Measurements from ENCODE around the gene AGR2.

The AGR2 gene

DNA sequence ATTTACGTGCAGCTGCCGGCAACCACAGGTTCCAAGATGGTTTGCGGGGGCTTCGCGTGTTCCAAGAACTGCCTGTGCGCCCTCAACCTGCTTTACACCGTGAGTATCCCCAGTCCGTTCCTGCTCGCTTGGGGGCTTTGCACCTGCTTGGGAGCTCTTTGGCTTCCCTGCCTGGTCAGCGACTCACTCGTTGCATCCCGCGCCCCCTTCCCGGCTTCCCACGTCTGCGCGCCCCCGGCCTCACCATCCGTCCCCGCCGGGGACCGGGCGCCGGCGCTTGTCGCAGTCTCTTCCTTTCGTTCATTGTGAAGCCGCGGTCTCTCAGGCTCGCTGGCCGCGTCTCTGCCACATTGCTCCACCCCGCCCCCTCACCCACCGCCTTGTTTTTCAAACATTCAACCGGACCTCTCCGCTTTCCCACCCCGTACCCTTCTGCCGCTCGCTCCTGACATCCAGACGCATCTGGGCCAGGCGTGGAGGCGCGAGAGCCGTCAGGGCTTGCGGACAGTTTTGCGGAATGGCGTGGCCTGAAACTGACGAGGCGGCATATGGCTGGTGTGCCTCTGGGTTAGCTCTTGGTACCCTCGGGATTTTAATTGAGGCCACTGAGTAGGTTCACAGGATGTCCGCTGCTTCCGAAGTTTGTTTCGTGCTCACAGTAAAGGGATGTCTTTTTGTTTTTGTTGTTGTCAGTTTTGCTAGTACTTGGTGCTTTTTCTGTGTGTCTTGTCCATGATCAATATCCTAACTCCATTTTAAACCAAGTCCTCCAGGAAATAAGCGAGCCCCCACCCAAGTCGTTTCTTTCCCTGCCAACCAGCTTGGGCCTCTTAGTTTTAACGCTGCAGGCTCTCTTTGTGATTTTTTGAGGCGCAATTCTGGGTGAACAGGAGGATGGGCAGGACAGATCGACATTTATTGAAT, 50.6 kb downstream of the AGR2 start:
- TF ChIP-seq, protein P1, sequence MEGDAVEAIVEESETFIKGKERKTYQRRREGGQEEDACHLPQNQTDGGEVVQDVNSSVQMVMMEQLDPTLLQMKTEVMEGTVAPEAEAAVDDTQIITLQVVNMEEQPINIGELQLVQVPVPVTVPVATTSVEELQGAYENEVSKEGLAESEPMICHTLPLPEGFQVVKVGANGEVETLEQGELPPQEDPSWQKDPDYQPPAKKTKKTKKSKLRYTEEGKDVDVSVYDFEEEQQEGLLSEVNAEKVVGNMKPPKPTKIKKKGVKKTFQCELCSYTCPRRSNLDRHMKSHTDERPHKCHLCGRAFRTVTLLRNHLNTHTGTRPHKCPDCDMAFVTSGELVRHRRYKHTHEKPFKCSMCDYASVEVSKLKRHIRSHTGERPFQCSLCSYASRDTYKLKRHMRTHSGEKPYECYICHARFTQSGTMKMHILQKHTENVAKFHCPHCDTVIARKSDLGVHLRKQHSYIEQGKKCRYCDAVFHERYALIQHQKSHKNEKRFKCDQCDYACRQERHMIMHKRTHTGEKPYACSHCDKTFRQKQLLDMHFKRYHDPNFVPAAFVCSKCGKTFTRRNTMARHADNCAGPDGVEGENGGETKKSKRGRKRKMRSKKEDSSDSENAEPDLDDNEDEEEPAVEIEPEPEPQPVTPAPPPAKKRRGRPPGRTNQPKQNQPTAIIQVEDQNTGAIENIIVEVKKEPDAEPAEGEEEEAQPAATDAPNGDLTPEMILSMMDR (IDR thresholded peaks at IDR 0.05; ENCODE audit: low read depth, low read length) = no peak
- no peak for DNase-seq (ENCODE audit: extremely low read depth, low read depth)

DNA sequence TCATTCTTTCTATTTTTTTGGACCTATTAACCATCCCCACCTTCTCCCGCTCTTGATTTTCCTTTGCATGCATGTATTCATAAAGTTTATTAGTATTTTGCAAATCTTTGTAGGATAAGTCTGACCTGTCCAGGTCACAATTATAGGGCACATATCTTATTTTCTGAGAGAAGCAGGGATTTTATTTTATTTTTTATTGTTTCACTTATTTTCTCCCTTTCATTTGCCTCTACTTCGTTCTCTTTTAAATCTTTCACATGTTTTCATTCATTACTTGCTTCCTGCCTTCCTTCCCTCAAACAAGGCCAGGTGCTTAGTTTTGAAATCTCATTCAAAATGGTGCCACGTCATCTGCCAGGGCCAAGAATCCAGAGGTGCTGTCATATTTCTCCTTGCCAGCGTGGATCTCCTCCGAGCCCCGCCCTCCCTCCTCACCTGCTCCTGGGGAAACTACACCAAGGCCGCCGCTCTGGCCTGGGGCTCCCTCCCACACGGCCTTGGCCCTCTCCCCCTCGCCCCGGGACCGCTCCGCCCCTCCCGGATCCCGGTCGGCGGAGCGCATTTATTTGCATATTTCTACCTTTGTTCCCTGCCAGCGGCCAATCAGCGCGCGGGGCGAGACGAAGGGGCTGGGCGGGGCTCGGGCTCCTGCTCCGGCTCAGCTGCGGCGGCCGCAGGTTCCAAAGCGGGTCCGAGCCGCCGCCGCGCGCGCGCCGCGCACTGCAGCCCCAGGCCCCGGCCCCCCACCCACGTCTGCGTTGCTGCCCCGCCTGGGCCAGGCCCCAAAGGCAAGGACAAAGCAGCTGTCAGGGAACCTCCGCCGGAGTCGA, 51.5 kb downstream of the AGR2 start, which contains the start of gene TSPAN13:
Gene TSPAN13 (plus strand): TSS at position 654 of the 830 bp plus-strand sequence. CDS start 213 bp downstream, outside the sequence.
- TF ChIP-seq, protein P1 (IDR thresholded peaks at IDR 0.05; ENCODE audit: low read depth, low read length) = no peak
- no peak for DNase-seq (ENCODE audit: extremely low read depth, low read depth)

DNA sequence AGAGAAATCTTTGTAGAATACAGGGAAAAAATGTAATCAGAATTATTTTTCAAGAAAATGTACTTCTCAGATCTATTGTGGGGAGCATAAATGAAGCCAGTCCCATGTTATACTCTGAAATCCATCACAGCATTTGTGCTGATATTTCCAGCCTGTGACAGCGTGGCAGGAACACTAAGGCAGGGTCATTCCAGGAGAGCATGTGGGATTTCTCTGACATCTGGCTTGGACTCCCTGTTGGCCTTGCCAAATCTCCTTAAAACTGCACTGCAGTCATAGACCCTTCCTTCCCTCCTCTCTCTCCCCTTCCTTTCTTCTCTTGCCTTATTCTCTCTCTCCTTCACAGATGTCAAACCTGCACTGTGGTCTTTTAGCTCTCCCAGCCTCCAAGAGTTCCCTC, 57.7 kb downstream of the AGR2 start:
- TF ChIP-seq, protein P1 (IDR thresholded peaks at IDR 0.05; ENCODE audit: low read depth, low read length) = no peak
- DNase-seq (ENCODE audit: extremely low read depth, low read depth) = no peak

DNA sequence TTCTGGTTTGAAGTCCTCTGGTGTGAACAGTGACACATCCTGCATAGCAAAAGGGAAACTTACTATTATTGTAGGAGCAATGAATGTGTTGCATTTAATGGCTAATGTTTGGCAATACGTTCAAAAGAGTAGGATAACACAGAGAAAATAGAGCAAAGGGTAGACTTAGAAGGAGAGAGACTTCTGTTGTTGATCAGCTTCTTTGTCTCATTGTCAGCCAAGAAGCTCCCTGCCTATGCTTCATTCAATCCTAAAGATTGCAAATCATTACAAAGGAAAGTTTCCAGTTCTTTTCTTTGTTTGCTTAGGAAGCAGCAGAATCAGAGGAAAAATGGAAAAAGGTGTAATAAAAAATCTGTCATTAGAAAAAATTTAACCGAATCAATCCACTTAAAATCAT, 59.2 kb downstream of the AGR2 start:
- TF ChIP-seq, protein P1 (IDR thresholded peaks at IDR 0.05; ENCODE audit: low read depth, low read length) = no peak
- no peak for DNase-seq (ENCODE audit: extremely low read depth, low read depth)

DNA sequence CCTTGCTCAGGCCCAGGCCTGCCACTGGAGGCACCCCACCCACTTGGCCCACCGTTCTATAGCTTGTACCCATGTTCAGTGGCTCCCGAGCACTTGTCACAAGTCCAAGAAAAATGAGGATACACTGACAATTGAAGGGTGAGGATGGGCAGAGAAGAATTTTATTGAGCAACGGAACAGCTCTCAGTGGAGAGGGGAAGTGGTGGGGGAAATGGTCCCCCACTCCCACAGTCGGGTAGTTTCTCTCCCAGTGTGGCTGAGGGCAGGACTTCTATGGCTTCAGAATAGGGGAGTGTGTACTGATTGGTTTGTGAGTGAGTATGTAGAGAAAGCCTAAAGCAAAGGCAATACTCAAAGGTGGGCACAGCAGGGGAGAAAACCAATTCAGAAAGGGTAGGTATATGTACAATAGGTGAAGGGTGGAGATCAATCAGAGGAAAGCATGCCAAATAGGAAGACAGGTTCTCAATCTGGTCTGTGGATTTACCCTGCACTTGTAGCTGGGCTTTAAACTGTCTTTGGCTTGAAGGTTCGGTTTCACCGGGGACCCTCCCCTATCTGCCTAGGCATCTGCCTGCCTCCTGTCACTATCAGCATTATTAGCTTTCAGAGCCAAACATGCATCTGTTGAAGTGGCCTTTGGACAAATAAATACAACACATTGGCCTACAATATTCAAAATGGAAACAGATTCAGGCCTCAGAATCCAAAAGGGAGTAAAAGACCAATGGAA, 60.1 kb downstream of the AGR2 start:
- DNase-seq (ENCODE audit: extremely low read depth, low read depth) = no peak
- TF ChIP-seq, protein P1 (IDR thresholded peaks at IDR 0.05; ENCODE audit: low read depth, low read length) = no peak

DNA sequence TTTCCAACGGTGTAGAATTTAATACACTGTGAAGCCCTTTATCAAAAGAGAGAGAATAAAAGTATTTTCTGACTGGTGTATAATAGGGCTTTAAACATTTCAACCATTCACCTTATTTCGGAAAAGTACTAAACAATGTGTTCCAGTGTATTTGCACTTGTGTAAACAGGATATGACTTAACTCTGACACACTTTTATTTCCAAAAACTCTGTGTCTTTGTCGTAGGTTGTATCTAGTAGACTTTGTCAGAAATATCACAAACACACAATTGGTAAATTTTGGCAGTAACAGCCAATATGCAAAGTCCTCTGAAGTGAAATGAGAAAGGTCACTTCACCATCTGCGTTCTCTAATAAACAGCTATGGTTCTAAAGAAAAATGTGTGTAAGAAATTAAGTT, 61.6 kb downstream of the AGR2 start:
- DNase-seq (ENCODE audit: extremely low read depth, low read depth) = no peak
- TF ChIP-seq, protein P1 (IDR thresholded peaks at IDR 0.05; ENCODE audit: low read depth, low read length) = no peak

Data from AG09319 (cell line).